ENCODE results near the gene RNF217. TPM values are rescaled to one million over a fixed set of nuclear protein-coding genes. Genes with fewer than 3 reads are reported as not detected.

Gene RNF217
- total RNA-seq, 1 donor from 2014 or later = 5.9 TPM

DNA sequence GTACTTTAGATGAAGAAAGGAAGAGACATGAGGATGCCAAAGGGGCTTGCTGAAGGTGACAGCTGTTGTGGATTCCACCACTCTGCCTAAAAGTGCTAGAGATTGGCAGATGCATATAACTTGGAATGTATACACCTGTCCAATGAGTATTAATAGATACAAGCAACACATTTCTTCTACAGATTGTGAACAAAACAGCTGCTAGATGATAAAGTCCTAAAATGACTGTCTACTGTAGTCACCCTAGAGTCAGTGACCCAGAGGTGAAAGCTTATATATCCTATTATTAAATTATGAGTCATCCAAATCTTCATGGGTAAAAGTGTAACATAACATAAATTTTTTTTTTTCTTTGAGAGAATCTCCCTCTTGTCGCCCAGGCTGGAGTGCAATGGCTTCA is 5.2 kb downstream of the RNF217 start:
- Mint-ChIP-seq H3K9me3 (ENCODE audit: unreplicated experiment) (peaks cover 3% of the 10 kb centered on the region), H3K4me1 (ENCODE audit: low read depth, unreplicated experiment) (no peaks in the 10 kb centered on the region), H3K27ac (ENCODE audit: unreplicated experiment) (no peak overlapping the region), H3K36me3 (ENCODE audit: unreplicated experiment) (no peaks in the 10 kb centered on the region), H3K27me3 (ENCODE audit: unreplicated experiment) (peaks cover 6% of the 10 kb centered on the region), H3K4me3 (ENCODE audit: unreplicated experiment) (no peak overlapping the region)
- TF ChIP-seq, protein P1, sequence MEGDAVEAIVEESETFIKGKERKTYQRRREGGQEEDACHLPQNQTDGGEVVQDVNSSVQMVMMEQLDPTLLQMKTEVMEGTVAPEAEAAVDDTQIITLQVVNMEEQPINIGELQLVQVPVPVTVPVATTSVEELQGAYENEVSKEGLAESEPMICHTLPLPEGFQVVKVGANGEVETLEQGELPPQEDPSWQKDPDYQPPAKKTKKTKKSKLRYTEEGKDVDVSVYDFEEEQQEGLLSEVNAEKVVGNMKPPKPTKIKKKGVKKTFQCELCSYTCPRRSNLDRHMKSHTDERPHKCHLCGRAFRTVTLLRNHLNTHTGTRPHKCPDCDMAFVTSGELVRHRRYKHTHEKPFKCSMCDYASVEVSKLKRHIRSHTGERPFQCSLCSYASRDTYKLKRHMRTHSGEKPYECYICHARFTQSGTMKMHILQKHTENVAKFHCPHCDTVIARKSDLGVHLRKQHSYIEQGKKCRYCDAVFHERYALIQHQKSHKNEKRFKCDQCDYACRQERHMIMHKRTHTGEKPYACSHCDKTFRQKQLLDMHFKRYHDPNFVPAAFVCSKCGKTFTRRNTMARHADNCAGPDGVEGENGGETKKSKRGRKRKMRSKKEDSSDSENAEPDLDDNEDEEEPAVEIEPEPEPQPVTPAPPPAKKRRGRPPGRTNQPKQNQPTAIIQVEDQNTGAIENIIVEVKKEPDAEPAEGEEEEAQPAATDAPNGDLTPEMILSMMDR (IDR thresholded peaks at IDR 0.05; ENCODE audit: partially characterized antibody, unreplicated experiment) = no peak
- DNase-seq = no peak

DNA sequence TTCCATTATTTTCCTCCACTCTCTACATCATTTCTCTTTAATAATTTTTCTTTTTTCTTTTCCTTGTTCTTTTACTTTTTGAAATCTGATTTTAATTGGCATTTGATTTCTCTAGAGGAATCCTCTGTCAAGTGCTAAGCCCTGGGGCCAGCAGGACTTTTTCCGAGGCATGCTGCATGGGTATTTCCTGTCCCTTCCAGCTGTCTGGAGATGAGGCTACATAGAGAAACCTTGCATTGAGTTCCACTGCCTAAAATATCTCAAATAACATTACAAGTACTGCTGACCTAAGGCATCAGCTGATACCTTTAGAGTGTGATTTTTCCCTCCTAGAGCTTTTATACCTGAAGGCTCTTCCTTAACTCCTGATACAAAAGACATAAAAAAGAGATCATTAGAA is 6.2 kb downstream of the RNF217 start:
- Mint-ChIP-seq H3K27me3 (ENCODE audit: unreplicated experiment) (peaks cover 2% of the 10 kb centered on the region), H3K36me3 (ENCODE audit: unreplicated experiment) (no peaks in the 10 kb centered on the region), H3K4me1 (ENCODE audit: low read depth, unreplicated experiment) (no peaks in the 10 kb centered on the region), H3K27ac (ENCODE audit: unreplicated experiment) (no peak overlapping the region), H3K9me3 (ENCODE audit: unreplicated experiment) (peaks cover under 1% of the 10 kb centered on the region), H3K4me3 (ENCODE audit: unreplicated experiment) (no peak overlapping the region)
- no peak for DNase-seq
- TF ChIP-seq, protein P1 (IDR thresholded peaks at IDR 0.05; ENCODE audit: partially characterized antibody, unreplicated experiment) = no peak

DNA sequence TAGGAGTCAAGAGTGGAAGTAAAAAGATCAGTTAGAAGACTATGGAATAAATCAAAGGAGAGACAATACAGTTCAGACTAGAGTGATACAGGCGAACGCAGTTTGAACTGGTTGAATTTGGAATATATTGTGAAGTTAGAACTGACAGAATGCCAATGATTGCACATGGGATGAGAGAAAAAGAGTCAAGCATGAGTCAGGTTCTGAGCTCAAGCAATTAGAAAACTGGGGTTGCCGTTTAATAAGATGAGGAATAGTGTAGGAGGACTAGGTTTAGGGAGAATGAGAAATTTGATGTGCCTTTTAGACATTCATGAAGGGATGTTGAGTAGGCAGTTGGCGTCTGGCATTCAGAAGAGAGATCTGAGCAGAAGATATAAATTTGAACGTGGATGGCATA is 8.0 kb downstream of the RNF217 start:
- no peak for DNase-seq
- no peak overlapping the region for H3K4me3 Mint-ChIP-seq (ENCODE audit: unreplicated experiment)
- TF ChIP-seq, protein P1 (IDR thresholded peaks at IDR 0.05; ENCODE audit: partially characterized antibody, unreplicated experiment) = no peak
- no peaks in the 10 kb centered on the region for H3K4me1 Mint-ChIP-seq (ENCODE audit: low read depth, unreplicated experiment)
- no peaks in the 10 kb centered on the region for H3K9me3 Mint-ChIP-seq (ENCODE audit: unreplicated experiment)
- H3K27ac Mint-ChIP-seq (ENCODE audit: unreplicated experiment) = no peak overlapping the region
- H3K27me3 Mint-ChIP-seq (ENCODE audit: unreplicated experiment) = no peaks in the 10 kb centered on the region
- no peaks in the 10 kb centered on the region for H3K36me3 Mint-ChIP-seq (ENCODE audit: unreplicated experiment)

DNA sequence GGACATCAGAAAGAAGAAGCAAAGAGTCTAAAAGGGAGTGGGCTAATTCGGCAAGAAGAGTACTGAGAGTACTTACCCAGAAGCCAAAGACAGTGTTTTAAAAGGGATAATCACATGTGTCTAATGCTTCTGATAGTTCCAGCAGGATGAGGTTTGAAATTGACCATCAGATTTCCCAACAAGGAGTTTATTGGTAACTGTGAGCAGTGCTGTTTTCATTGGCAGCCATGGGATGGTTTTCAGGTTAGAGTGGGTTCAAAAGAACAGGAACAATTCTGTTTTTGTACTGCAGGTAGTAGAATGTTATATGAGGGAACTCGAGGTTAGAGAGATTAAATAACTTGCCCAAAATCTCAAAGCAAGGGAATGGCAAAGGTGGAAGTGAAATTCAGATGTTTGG is 8.5 kb downstream of the RNF217 start:
- Mint-ChIP-seq H3K27me3 (ENCODE audit: unreplicated experiment) (no peaks in the 10 kb centered on the region), H3K27ac (ENCODE audit: unreplicated experiment) (no peak overlapping the region), H3K4me3 (ENCODE audit: unreplicated experiment) (no peak overlapping the region), H3K4me1 (ENCODE audit: low read depth, unreplicated experiment) (no peaks in the 10 kb centered on the region), H3K36me3 (ENCODE audit: unreplicated experiment) (no peaks in the 10 kb centered on the region), H3K9me3 (ENCODE audit: unreplicated experiment) (no peaks in the 10 kb centered on the region)
- no peak for DNase-seq
- TF ChIP-seq, protein P1 (IDR thresholded peaks at IDR 0.05; ENCODE audit: partially characterized antibody, unreplicated experiment) = no peak

DNA sequence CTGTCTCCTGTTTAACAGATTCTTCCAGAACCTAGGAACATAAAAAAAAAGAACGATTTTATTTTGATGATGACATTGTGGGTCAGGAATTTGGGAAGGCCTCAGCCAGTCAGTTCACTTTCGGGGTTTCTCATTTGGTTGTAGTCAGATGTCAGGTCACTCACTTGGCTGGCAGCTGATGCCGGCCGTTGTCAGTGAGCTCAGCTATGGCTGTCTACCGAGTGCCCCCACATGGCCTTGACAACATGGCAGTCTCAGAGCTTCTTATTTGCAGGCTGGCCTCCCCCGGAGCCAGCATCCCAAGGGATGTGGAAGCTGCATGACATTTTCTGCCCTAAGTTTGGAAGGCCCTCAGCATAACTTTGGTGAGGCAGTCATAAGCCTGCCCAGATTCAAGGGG is 11.5 kb downstream of the RNF217 start:
- no peak for DNase-seq
- Mint-ChIP-seq H3K27me3 (ENCODE audit: unreplicated experiment) (no peaks in the 10 kb centered on the region), H3K4me3 (ENCODE audit: unreplicated experiment) (no peak overlapping the region), H3K4me1 (ENCODE audit: low read depth, unreplicated experiment) (no peaks in the 10 kb centered on the region), H3K36me3 (ENCODE audit: unreplicated experiment) (peaks cover 4% of the 10 kb centered on the region), H3K27ac (ENCODE audit: unreplicated experiment) (no peak overlapping the region), H3K9me3 (ENCODE audit: unreplicated experiment) (no peaks in the 10 kb centered on the region)
- TF ChIP-seq, protein P1 (IDR thresholded peaks at IDR 0.05; ENCODE audit: partially characterized antibody, unreplicated experiment) = no peak
